HS-27A (cell line): ENCODE data around the gene NCL.
A peak's percentile ranks its signal among the peaks of the same experiment; 100 is the strongest.
"Not testable (repeated sequence)": the region's sequence is repeated elsewhere in the genome, so short reads cannot be mapped to it uniquely, and the experiment has no call there.

Experiments used
- DNase-seq: peaks from one replicate; pipeline ENCODE4 v3.0.0-alpha.2; 2012; ENCODE audit warnings: low read depth, missing footprints

Gene NCL

GRCh38 chr2:231430437-231430836, 33.8 kb downstream of the NCL start:
- not testable (repeated sequence) for DNase-seq

- DNase-seq = no peak
Observed at GRCh38 chr2:231429901-231430300, 34.4 kb downstream of the NCL start.

GRCh38 chr2:231429152-231429551, 35.1 kb downstream of the NCL start:
- no peak for DNase-seq

- no peak for DNase-seq
Observed at GRCh38 chr2:231427116-231427515, 37.2 kb downstream of the NCL start.

GRCh38 chr2:231425811-231426703, 38.2 kb downstream of the NCL start:
- DNase-seq = no peak

- DNase-seq = no peak
Observed at GRCh38 chr2:231425291-231425810, 38.9 kb downstream of the NCL start.

- no peak for DNase-seq
Observed at GRCh38 chr2:231423176-231423575, 41.1 kb downstream of the NCL start.

GRCh38 chr2:231422056-231422455, 42.2 kb downstream of the NCL start:
- no peak for DNase-seq

GRCh38 chr2:231421051-231421580, 43.2 kb downstream of the NCL start:
- no peak for DNase-seq

- no peak for DNase-seq
Observed at GRCh38 chr2:231418820-231419640, 45.3 kb downstream of the NCL start.

- no peak for DNase-seq
Observed at GRCh38 chr2:231415029-231415428, 49.3 kb downstream of the NCL start.

- DNase-seq = no peak
Observed at GRCh38 chr2:231413921-231414476, 50.3 kb downstream of the NCL start.

- DNase-seq = no peak
Observed at GRCh38 chr2:231413456-231413855, 50.8 kb downstream of the NCL start.

- DNase-seq = no peak
Observed at GRCh38 chr2:231412618-231412963, 51.7 kb downstream of the NCL start.

GRCh38 chr2:231411831-231412617, 52.3 kb downstream of the NCL start:
- DNase-seq = peak; percentile 36

- no peak for DNase-seq
Observed at GRCh38 chr2:231411237-231411636, 53.0 kb downstream of the NCL start.

- DNase-seq = no peak
Observed at GRCh38 chr2:231410293-231411004, 53.8 kb downstream of the NCL start.

- DNase-seq = no peak
Observed at GRCh38 chr2:231409776-231410175, 54.5 kb downstream of the NCL start.

GRCh38 chr2:231408304-231408703, 56.0 kb downstream of the NCL start:
- not testable (repeated sequence) for DNase-seq

- DNase-seq = not testable (repeated sequence)
Observed at GRCh38 chr2:231407686-231408085, 56.6 kb downstream of the NCL start.
